Stimulated activated CD4-positive, alpha-beta T cell treated with anti-CD3 and anti-CD28 coated beads, Interleukin-15, amount 100 ng/mL, for 1 hour (primary cell): Measurements from ENCODE around the gene PEX14.

Experiments used
- DNase-seq, 2 donors: peaks; one replicate each; pipeline ENCODE4 v3.0.0-alpha.2; 2020; ENCODE audit warnings: low read depth in 1 of 2, low spot score in 1 of 2

Gene PEX14

GRCh38 chr1:10662824-10663677 lies 188.3 kb downstream of the PEX14 start:
- no peak for DNase-seq

- DNase-seq = no peak
Measured at GRCh38 chr1:10663678-10664035, 188.9 kb downstream of the PEX14 start.

GRCh38 chr1:10664251-10664650 lies 189.5 kb downstream of the PEX14 start:
- no peak for DNase-seq

GRCh38 chr1:10665226-10665625 lies 190.5 kb downstream of the PEX14 start:
- no peak for DNase-seq

DNA sequence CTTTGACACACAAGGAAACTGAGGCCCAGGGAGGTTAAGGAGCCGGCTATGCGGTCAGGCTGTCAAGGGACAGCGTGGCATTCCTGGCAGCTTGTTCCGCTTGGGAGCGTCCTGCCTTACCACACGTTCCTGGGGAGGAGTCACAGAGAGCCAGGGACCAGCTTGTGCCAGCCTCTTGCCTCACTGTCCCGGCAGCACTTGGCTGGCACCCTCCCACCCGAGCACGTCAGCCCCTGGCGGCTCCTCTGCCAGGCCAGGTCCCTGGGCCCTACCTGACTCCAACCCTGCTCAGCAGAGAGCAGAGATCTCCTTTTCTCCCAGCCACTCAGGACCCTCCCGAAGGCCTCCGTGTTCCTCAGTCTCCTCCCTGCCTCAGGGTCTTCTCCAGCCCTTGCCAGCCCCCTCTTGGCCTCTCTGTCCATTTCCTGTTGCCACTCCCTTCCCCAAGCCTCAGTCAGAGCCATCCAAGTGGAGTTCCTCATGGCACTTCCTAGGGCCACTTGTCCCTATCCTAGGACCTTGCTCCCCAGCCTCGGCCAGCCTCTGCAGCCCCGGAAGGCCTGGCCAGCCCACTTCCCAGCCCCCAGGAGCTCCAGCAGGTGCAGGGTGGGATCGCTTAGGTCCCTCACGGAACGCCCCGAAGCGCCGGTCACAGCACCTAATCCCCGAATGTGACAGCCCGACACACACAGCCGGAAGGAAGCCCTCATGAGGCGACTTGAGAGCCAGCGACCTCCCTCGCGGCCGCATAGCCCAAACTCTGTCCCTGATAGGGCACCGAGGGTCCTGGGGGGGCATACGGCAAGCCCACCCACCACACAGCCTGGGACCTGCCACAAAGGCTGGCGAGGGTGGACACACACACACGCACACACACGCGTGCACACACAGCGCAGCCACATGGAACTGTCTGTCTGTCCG lies 191.4 kb downstream of the PEX14 start:
- DNase-seq = no peak

GRCh38 chr1:10667861-10668761 lies 193.4 kb downstream of the PEX14 start:
- no peak for DNase-seq

DNA sequence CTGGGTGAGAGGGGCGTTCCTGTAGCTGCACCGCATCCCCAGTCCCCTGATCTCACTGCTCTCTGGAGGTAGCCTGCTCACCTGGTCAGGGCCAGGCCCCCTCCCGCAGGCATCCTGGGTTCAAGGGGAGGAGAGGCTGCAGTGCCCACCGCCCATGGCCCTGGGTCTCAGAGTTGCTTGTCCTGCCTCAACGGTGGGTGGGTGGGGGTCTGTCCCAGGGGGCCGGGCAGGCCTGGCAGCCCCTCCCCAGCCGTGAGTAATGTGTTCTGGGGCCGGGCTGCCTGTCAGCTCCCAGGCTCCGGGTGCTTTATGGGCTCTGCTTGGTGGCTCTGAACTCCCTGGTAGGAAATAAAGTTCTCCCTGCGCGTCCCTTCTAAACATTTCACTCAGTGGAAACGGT lies 194.8 kb downstream of the PEX14 start:
- DNase-seq = no peak

DNA sequence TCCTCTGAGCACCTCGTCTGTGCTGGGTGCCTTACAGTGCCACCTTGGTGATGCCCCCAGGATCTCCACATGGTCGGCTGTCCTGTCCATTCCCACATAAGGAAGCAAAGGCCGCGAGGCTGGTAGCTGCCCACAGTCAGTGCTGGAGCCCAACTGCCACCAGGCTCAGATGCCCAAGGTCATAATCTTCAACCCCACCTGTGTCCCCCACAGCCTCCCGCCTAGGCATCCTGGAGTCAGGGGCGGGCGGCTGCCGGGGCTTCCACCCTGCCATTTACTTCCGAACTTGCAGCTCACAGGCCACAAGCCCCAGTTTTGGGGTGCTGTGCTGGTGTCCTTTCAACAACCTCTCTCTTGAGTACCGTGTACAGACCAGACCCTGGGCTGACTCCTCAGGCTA lies 195.4 kb downstream of the PEX14 start:
- no peak for DNase-seq

- DNase-seq = no peak
Measured at GRCh38 chr1:10671090-10671489, 196.3 kb downstream of the PEX14 start.

DNA sequence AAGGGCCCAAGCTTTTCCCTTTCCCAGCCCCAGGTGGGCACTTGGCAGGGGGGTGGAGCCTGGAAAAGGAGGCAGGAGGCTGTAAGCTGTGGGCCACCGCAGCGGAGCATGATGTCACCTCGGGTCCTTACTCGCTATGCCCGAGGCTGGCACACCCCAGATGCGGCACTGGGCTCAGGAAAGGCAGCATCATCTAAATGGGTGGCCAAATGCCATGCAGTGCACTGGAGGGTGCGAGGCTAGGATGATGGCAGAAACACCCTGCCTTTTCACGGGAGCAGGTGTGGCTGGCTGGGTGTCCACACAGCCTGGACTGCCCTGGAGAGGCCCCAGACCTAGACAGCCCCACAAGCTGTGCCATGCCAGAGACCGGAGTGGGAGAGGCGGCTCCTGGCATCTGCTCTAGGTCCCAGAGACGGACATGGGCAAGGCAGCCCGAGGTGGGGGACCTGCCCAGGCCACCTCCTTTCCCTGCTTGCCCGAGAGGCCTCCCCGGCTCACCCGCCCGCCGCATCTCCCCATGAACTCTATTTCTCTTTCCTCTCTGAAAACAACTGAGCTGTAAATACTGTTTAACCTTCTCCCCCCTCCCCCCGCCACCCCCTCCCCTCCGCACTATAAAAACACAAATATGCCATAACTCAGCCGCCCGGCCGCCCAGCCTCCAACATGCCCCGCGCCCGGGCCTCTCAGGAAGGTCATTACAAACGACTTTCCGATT lies 197.0 kb downstream of the PEX14 start:
- DNase-seq = no peak

GRCh38 chr1:10672343-10673050 lies 197.7 kb downstream of the PEX14 start:
- DNase-seq = no peak

DNA sequence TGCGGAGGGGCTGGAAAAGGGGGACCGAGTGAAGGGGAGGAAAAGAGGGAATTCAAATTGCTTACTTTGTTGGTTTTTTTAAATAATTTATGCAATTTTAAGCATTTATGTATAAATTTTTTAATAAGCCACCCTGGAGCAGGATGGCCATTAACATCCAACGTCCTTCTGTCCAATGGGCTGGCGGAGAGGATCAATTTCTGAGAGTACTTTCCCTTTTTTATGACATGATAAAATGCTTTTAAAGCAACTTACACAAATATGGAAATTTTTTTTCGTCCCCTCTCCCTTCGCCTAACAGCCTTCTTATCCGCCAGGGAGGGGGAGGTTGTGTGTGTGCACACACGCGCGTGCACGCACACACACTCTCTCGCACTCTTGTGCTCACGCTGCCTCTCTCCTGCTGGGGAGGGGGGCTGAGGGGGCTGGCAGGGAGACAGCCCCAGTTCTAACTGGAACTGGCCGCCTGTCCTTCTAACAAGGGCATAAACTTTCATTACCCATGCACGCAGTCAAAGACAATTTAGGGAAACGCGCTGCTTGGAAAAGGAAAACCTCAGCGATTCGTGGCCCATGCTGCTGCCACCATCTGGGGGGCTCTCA lies 198.5 kb downstream of the PEX14 start:
- DNase-seq = no peak

GRCh38 chr1:10674222-10674621 lies 199.5 kb downstream of the PEX14 start:
- no peak for DNase-seq

DNA sequence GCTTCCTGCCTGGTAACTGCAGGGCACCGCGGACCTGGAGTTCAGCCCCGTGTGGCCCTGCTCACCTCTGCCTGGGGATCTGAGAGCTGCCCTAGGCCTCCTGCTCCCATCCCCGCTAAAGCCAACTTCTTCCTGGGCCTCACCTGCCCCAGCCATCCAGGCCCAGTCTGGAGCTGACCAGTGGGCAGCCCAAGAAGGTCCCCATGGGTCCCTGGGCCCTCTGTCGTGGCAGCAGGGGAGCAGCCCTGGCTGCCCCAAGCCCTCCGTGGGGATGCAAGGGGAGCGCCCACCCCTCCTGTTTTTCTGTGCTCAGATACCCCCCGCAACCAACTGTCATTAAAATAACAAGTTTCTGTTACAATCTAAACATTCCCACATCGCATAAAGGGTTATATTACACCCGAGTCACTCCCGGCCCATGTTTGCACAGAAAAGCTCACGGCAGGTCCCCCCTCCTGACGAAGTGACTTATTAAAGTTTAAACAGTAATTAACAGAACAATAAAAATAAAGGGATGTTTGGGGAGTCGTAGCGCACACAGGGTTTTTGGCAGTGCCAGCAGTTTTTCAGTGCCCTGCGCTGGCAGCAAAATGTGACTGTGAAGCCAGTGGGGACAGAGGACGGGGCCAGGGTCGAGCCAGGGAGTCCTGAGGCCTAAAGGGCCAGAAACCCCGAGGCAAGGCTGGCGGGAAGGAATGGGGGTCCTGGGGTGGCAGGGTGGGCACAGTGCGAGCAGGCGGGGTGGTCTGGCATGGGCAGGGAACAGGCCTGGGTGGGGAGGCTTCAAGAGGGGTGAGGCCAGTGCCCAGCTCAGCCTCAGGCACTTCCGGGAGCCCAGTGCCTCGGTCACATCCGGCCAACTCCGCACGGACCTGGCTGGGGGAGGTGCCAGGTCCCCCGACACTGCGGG lies 200.2 kb downstream of the PEX14 start:
- no peak for DNase-seq

GRCh38 chr1:10675813-10676212 lies 201.1 kb downstream of the PEX14 start:
- no peak for DNase-seq

- no peak for DNase-seq
Measured at GRCh38 chr1:10676963-10677362, 202.2 kb downstream of the PEX14 start.

DNA sequence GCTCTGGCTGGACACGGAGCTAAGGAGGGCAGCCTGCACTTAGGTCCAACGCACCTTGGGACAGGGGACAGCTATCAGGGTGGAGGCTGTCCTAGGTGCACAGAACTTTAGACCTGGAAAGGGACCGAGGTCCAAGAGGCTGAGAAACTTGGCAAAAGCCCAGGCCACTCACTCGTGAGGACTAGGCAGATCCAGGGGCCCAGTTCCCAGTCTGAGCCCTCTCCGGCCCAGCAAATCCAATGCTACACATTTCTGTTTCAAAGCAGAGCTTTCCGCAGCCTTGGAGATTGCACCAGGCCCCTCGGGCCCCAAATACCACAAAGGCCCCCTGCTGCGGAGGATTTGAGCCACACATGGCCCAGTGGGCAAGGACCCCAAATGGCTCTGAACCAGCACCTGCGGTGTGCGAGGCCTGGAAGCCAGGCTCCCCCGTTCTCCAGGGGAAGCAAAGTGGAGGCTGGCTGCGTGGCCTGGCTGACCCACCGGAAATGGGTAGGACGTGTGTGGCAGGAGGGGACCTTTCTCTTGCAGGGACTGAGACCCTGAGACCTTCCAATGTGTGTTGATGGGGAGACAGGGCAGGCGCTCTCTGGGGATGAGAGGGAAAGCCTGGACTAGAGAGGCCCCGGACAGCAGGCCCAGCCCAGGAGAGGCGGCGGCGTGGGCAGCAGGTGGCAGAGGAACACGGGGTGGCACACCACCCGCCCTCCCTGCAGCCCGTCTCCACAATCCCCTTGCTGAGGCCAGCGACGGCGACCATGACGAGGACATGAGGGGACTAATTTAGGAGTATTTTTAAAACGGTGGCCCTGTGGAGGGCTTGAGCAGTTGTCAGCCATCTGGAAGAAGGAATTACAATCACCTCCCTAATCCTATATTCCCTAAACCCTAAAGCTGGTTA lies 203.0 kb downstream of the PEX14 start:
- DNase-seq = no peak
